ENCODE measurements around the gene PTPA.
A peak's percentile ranks its signal among the peaks of the same experiment; 100 is the strongest.

The PTPA gene

GRCh38 chr9:129110740-129111527 is at the start of gene PTPA, which contains the start of gene CRAT:
Gene PTPA, plus strand, starts transcription at chr9:129111415. Its CDS starts 186 bp downstream, at chr9:129111601.
Gene CRAT, minus strand, starts transcription at chr9:129110793. Its CDS starts 284 bp downstream, at chr9:129110509.
- peak; percentile 92 for DNase-seq

GRCh38 chr9:129063061-129063460 is 48.2 kb upstream of the PTPA start:
- DNase-seq, result no peak

GRCh38 chr9:129064499-129064908 is 46.7 kb upstream of the PTPA start:
- DNase-seq, result no peak

GRCh38 chr9:129068110-129068509 is 43.1 kb upstream of the PTPA start:
- no peak for DNase-seq

- no peak for DNase-seq
Measured at GRCh38 chr9:129068990-129069861, 42.0 kb upstream of the PTPA start.

- DNase-seq, result no peak
Measured at GRCh38 chr9:129069862-129070641, 41.2 kb upstream of the PTPA start.

GRCh38 chr9:129070696-129071525 is 40.3 kb upstream of the PTPA start:
- DNase-seq, result no peak

- no peak for DNase-seq
Measured at GRCh38 chr9:129071526-129072126, 39.6 kb upstream of the PTPA start.

GRCh38 chr9:129072171-129072570 is 39.0 kb upstream of the PTPA start:
- DNase-seq, result no peak

GRCh38 chr9:129073404-129073803 is 37.8 kb upstream of the PTPA start:
- no peak for DNase-seq

- no peak for DNase-seq
Measured at GRCh38 chr9:129074106-129074505, 37.1 kb upstream of the PTPA start.

GRCh38 chr9:129075996-129076639 is 35.1 kb upstream of the PTPA start:
- DNase-seq, result no peak

- no peak for DNase-seq
Measured at GRCh38 chr9:129076640-129077037, 34.6 kb upstream of the PTPA start.

- no peak for DNase-seq
Measured at GRCh38 chr9:129077236-129077635, 34.0 kb upstream of the PTPA start.

- no peak for DNase-seq
Measured at GRCh38 chr9:129078691-129079503, 32.3 kb upstream of the PTPA start.

- no peak for DNase-seq
Measured at GRCh38 chr9:129079829-129080228, 31.4 kb upstream of the PTPA start.

GRCh38 chr9:129080298-129080600 is 31.0 kb upstream of the PTPA start:
- DNase-seq, result no peak

- peak; percentile 99 for DNase-seq
Measured at GRCh38 chr9:129080601-129081387, 30.4 kb upstream of the PTPA start, which contains the start of gene DOLPP1. Gene DOLPP1, plus strand, starts transcription at chr9:129081111. Its CDS starts 21 bp downstream, at chr9:129081132.

- DNase-seq, result peak; percentile 56
Measured at GRCh38 chr9:129081388-129081904, 29.8 kb upstream of the PTPA start.
